GM12874 (cell line): ENCODE data around the gene RILP.

Experiments
- CTCF ChIP-seq: IDR thresholded peaks from 2 replicates; pipeline ENCODE4 v1.5.1; 2011; ENCODE audit warnings: low read depth, mild to moderate bottlenecking, control low read depth, low read length, moderate library complexity; ENCODE audit not compliant: insufficient read depth

RILP gene

GRCh38 chr17:1651559-1651844, 1.8 kb upstream of the RILP start:
- TF ChIP-seq CTCF = no peak

- TF ChIP-seq CTCF = no peak
Observed at GRCh38 chr17:1650731-1651558, 1.3 kb upstream of the RILP start.

DNA sequence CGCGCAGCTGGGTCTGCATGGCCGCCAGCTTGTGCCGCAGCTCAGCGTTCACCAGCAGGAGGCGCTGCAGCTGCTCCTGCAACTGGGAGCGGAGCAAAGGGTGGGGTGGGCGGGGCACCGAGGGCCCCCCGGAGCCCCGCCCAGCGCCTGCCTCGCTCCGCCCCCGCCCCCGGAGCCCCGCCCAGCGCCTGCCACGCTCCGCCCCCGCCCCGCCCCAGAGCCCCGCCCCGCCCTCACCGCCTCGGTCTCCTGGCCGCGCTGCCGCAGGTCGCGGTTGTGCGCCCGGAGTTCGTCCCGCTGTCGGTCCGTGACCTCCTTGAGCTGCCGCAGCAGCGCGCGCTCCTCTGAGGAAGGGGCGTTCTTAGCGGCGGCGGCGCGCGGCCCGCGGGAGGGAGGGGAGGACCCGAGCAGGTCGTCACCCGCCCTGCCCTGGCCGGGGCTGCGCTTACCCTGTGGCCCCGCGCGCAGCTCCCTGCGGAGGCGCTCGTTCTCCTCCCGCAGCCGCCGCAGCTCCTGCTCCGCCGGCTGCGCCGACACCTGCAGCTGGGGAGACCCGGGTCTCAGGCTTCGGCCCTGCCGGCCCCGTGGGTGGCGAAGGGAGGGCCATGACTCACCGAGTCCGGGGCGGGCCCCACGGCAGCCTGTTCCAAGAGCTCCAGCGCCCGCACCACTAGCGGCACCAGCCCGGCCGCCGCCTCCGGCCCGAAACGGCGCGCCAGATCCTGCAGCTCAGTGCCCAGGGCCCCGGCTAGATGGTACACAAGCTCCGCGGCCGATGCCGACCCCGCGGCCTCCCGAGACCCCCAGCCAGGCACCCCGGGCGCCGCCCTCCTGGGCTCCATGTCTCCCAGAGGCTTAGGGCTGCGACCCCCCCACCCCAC, 463 bp downstream of the RILP start:
- TF ChIP-seq CTCF = peak; percentile 98

DNA sequence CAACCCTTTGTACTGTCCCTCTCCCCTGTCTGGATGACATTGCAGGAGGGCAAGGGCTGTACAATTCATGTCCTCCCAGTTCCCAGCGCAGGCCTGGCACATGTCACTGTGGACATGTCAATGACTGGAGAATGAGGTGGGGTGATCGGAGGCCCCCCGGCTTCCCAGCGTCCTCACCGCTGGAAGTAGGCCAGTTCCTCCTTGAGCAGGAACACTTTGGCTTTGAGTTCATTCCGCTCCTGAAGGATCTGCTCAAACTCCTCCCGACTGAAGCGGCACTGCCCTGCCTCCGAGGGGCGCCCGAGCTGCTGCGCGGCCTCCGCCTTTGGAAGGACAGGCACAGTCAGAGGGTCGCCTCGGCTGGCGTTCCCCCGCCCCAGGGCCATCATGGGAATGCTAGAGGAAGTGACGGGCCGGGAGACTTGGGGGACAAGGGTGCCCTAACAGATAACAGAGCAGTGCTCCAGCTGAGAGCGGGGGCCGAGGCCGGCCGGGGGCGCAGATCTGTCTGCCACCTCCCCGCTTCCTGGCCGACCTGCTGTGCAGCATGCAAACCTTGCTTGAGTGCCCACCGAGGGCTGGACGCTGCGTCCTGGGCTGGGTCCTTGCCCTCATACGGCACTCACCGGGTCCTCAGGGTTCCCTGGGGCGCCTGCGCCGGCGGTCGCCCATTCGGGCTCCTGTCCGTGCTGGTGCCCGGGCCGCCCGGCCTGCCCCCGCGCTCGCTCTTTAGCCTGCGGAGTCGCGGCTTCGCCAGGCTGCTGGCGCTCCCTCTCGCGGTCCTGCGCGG, 1.3 kb downstream of the RILP start:
- peak; percentile 23; the same call in 1 of the 2 replicates for TF ChIP-seq CTCF

DNA sequence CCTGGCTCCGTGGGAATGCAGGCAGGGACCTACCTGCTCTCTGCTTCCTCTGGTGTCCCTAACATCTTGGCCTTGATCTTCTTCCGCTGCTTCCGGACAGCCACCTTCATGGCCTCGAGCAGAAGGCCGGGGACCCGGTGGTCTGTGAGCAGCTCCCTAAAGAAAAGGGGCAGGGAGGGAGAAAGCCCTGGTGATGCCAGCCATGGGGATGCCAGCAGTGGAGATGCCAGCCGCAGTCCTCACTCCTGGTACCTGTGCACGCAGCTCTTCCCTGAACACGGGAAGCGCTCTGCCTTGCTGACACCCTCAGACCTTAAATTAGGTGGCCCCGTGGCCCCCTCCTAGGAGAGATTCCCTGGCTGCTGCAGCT, 1.9 kb downstream of the RILP start:
- TF ChIP-seq CTCF = no peak

DNA sequence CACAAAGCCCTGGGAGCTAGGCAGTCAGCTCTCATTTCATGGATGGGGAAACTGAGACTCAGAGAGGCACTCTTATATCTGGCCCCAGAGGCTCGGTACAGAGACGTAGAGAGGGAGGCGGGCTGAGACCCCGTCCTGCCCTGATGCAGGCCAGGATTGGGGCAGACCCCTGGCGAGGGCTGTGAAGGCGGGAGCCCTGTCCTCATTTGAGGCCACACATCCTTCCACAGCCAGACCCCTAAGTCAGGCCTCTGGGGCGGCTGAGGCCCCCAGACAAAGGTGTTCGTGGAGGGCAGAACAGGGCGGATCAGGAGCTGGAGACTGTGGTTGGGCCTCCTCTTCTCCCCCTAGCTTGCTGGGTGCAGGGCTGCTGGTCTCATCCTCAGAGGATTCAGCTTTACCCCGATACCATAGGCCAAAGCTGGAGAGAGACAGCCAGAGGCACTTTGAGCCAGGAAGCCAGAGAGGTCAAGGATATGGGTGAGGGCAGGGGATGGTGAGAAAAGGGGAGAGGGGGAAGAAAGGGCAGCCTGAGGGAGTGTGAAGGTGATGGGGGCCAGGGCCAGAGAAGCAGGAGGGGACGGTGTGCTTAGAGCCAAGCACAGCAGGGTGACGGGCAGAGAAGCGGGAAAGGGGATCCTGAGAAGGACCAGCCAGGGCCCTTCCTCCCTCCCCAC, 3.3 kb downstream of the RILP start:
- TF ChIP-seq CTCF = no peak
